ENCODE measurements around the gene PPP1R1A.
A peak's percentile ranks its signal among the peaks of the same experiment; 100 is the strongest.

PPP1R1A gene

DNA sequence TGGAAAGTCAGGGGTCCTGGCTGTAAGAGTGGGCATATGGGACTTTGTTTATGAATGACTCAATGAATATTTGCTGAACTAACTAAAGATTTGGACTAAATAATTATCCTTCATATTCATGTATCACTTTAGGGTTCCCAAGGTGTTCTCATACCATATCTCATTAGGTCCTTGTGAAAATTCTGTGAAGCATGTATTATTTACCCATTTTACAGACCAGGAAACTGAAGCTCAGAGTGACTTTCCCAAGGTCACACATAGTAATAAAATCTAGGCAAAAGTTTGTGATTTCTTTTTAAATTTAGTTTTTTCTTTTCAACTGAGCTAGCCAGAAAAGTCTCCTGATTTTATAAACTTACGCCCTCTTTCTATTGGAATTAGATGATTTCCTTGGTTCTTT lies 29.7 kb downstream of the PPP1R1A start:
- no peak for TF ChIP-seq ZBTB7A (IDR thresholded peaks at IDR 0.05; ENCODE audit: low read depth)
- no peak for TF ChIP-seq TAF1 (IDR thresholded peaks at IDR 0.05; ENCODE audit: low read depth)

DNA sequence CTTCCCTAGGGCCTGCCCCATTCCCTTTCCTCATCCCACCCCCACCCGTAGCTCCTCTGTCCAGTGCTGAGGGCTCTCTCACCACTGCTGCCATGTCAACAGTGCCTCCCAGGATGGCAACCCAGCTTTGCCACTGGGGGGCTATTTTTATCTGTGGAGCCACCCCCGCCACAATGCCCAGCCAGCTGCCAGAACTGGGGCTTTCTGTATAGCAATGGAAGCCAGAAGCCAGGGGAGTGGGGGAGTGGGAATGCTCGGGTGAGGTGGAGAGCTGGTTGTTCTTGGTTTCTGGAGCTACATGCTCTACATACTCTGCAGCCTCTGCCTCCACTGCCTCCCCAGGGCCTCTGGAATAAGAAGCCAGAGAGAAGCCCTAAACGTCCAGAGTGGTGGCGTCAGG lies 30.1 kb downstream of the PPP1R1A start:
- TF ChIP-seq TCF12 (IDR thresholded peaks at IDR 0.05; ENCODE audit: low read depth), result no peak
- no peak for TF ChIP-seq TAF1 (IDR thresholded peaks at IDR 0.05; ENCODE audit: low read depth)
- TF ChIP-seq CEBPB (IDR thresholded peaks at IDR 0.05), result no peak
- TF ChIP-seq EGR1 (IDR thresholded peaks at IDR 0.05), result no peak
- no peak for TF ChIP-seq CREB1 (IDR thresholded peaks at IDR 0.05; ENCODE audit: low read depth)
- no peak for TF ChIP-seq EP300 (IDR thresholded peaks at IDR 0.05; ENCODE audit: borderline replicate concordance)
- no peak for TF ChIP-seq NFIC (IDR thresholded peaks at IDR 0.05)
- no peak for TF ChIP-seq FOXM1 (IDR thresholded peaks at IDR 0.05; ENCODE audit: borderline replicate concordance, low read depth)
- TF ChIP-seq, protein P1, sequence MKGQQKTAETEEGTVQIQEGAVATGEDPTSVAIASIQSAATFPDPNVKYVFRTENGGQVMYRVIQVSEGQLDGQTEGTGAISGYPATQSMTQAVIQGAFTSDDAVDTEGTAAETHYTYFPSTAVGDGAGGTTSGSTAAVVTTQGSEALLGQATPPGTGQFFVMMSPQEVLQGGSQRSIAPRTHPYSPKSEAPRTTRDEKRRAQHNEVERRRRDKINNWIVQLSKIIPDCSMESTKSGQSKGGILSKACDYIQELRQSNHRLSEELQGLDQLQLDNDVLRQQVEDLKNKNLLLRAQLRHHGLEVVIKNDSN (IDR thresholded peaks at IDR 0.05), result no peak
- TF ChIP-seq TEAD4 (IDR thresholded peaks at IDR 0.05), result no peak
- no peak for TF ChIP-seq YY1 (IDR thresholded peaks at IDR 0.05; ENCODE audit: low read depth)
- TF ChIP-seq, protein P2, sequence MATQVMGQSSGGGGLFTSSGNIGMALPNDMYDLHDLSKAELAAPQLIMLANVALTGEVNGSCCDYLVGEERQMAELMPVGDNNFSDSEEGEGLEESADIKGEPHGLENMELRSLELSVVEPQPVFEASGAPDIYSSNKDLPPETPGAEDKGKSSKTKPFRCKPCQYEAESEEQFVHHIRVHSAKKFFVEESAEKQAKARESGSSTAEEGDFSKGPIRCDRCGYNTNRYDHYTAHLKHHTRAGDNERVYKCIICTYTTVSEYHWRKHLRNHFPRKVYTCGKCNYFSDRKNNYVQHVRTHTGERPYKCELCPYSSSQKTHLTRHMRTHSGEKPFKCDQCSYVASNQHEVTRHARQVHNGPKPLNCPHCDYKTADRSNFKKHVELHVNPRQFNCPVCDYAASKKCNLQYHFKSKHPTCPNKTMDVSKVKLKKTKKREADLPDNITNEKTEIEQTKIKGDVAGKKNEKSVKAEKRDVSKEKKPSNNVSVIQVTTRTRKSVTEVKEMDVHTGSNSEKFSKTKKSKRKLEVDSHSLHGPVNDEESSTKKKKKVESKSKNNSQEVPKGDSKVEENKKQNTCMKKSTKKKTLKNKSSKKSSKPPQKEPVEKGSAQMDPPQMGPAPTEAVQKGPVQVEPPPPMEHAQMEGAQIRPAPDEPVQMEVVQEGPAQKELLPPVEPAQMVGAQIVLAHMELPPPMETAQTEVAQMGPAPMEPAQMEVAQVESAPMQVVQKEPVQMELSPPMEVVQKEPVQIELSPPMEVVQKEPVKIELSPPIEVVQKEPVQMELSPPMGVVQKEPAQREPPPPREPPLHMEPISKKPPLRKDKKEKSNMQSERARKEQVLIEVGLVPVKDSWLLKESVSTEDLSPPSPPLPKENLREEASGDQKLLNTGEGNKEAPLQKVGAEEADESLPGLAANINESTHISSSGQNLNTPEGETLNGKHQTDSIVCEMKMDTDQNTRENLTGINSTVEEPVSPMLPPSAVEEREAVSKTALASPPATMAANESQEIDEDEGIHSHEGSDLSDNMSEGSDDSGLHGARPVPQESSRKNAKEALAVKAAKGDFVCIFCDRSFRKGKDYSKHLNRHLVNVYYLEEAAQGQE (IDR thresholded peaks at IDR 0.05; ENCODE audit: low read depth), result no peak
- TF ChIP-seq, protein P3, sequence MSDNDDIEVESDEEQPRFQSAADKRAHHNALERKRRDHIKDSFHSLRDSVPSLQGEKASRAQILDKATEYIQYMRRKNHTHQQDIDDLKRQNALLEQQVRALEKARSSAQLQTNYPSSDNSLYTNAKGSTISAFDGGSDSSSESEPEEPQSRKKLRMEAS (IDR thresholded peaks at IDR 0.05), result no peak
- no peak for TF ChIP-seq RAD21 (IDR thresholded peaks at IDR 0.05; ENCODE audit: low read depth)
- no peak for TF ChIP-seq ZBTB7A (IDR thresholded peaks at IDR 0.05; ENCODE audit: low read depth)

DNA sequence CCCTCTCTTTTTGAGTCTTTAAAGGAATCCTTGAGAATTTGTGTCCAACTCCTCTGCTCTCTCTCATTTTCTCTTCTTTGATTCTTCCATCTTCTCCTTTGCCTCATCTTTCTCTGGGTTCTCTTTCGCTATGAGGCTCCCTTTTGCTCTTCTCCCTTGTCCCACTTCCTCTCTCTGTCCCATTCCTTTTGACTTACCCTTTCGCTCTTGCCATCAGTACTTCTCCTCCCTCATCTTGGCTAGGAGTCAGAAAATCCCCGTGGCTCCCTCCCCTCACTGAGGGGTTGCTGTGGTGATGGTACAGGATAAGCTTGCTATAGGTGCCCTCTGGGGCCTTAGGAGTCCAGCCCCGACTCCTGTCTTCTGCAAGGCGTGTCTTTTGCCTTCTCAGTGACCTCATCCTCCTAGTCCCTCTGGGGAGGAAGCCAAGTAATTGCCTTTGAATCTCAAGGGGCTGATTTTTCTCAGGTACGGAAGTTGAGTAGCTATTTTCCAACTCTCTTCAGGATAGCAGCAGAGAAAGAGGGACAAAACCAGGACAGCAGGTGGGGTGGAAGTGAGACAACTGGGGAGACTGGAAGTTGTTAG lies 32.7 kb downstream of the PPP1R1A start:
- TF ChIP-seq TCF12 (IDR thresholded peaks at IDR 0.05; ENCODE audit: low read depth) (no peak), CEBPB (IDR thresholded peaks at IDR 0.05) (no peak), YY1 (IDR thresholded peaks at IDR 0.05; ENCODE audit: low read depth) (no peak), RAD21 (IDR thresholded peaks at IDR 0.05; ENCODE audit: low read depth) (no peak), EP300 (IDR thresholded peaks at IDR 0.05; ENCODE audit: borderline replicate concordance) (no peak), CREB1 (IDR thresholded peaks at IDR 0.05; ENCODE audit: low read depth) (no peak), FOXM1 (IDR thresholded peaks at IDR 0.05; ENCODE audit: borderline replicate concordance, low read depth) (no peak), NFIC (IDR thresholded peaks at IDR 0.05) (no peak), TAF1 (IDR thresholded peaks at IDR 0.05; ENCODE audit: low read depth) (no peak), EGR1 (IDR thresholded peaks at IDR 0.05) (no peak), TEAD4 (IDR thresholded peaks at IDR 0.05) (no peak)
- TF ChIP-seq, protein P2 (IDR thresholded peaks at IDR 0.05; ENCODE audit: low read depth), result no peak
- TF ChIP-seq, protein P3 (IDR thresholded peaks at IDR 0.05), result no peak

DNA sequence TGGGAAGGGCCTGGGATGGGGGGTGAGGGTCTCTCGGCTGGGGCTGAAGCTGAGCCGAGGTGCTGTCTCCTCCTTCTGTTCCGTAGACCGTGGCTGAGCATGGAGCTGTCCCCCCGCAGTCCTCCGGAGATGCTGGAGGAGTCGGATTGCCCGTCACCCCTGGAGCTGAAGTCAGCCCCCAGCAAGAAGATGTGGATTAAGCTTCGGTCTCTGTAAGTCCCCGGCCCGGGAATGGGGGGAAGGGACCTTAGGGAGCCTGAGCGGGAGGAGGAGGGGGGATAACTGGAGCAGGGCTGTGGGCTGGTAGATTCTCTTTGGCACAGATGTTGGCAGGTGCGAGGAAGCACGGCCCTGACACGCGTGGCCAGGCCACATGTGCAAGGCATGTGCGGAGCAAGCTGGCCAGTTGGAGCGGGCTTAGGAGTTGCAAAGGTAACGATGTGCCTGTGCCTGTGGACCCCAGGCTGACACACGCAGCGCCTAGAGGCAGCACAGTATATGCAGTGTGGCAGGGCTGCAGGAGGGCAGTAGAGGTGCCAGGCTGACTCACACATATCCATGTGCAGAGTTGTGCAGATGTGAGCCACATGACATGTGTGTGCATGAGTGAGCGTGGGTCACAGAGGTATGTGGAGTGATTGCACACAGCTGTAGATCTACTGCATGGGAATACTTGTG lies 38.5 kb downstream of the PPP1R1A start:
- TF ChIP-seq, protein P2 (IDR thresholded peaks at IDR 0.05; ENCODE audit: low read depth), result no peak
- no peak for TF ChIP-seq TCF12 (IDR thresholded peaks at IDR 0.05; ENCODE audit: low read depth)
- TF ChIP-seq ZBTB7A (IDR thresholded peaks at IDR 0.05; ENCODE audit: low read depth), result 0 out of 2 replicates have a peak, but pooled peaks have one; percentile 12
- TF ChIP-seq, protein P3 (IDR thresholded peaks at IDR 0.05), result peak; percentile 55; the same call in 1 of the 2 replicates
- TF ChIP-seq NFIC (IDR thresholded peaks at IDR 0.05), result no peak
